ENCODE data around the gene TMEM201. TPM values are rescaled to one million over a fixed set of nuclear protein-coding genes. Genes with fewer than 3 reads are reported as not detected.

The TMEM201 gene
- total and polyA plus RNA-seq, 2 of the 4 experiments (the other 2 are of a cell fraction) = 1.3 to 8.7 TPM

DNA sequence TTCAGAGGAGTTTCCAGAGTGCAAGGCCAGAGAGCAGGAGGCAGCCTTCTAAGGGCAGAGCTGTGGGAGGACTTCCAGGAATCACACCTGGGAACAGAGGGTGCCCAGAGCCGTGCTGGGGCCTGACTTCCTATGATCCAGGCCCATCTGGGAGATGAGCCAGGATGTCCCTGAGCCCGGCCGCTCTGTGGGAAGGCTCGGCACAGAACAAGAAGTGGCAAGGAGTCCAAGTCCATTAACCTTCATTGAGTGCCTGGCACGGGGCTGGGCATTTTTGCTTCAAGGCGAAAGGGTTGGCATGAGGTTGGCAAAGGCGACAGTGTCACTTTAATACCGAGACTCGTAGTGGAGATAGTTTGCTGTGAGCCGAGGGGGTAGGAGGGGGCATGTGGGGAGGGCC, 18.2 kb downstream of the TMEM201 start:
- Histone ChIP-seq H3K56ac (ENCODE audit: extremely low read depth, insufficient read depth, low read length) (no peak overlapping the region), H2AK5ac (ENCODE audit: low read depth, low read length) (no peak overlapping the region), H3K4me1 (ENCODE audit: control insufficient read depth, insufficient read depth, low read length) (no peaks in the 10 kb centered on the region; the same call in 1 of the 2 replicates), H4K91ac (ENCODE audit: insufficient read depth, low read depth, low read length) (no peak overlapping the region), H2AK9ac (replicated peaks; ENCODE audit: low read depth, low read length, poor library complexity) (no peak overlapping the region), H3K14ac (replicated peaks; ENCODE audit: low read depth, low read length) (no peak overlapping the region), H3K9me1 (ENCODE audit: insufficient read depth, low read length) (no peaks in the 10 kb centered on the region), H2BK5ac (ENCODE audit: low read depth, low read length, poor library complexity, severe bottlenecking) (no peak overlapping the region), H2BK15ac (ENCODE audit: low read depth, low read length) (no peak overlapping the region), H3K4ac (ENCODE audit: low read depth, low read length) (no peak overlapping the region), H3K27me3 (ENCODE audit: control insufficient read depth, insufficient read depth, low read length) (no peaks in the 10 kb centered on the region), H3K27ac (ENCODE audit: insufficient read depth, low read length) (no peak overlapping the region), H3K18ac (ENCODE audit: low read depth, low read length) (no peak overlapping the region), H4K8ac (ENCODE audit: low read depth in 2 of 2, low read length in 2 of 2) (no peak overlapping the region), H2BK120ac (ENCODE audit: low read depth, low read length) (no peak overlapping the region), H4K20me1 (ENCODE audit: insufficient read depth, low read length) (no peaks in the 10 kb centered on the region; the same call in 1 of the 2 replicates), H3K4me2 (ENCODE audit: low read depth, low read length) (no peak overlapping the region), H3K79me1 (ENCODE audit: low read depth in 1 of 2, low read length in 2 of 2) (no peaks in the 10 kb centered on the region), H2AFZ (replicated peaks; ENCODE audit: low read length, poor library complexity) (no peak overlapping the region), H2BK20ac (ENCODE audit: low read depth, low read length) (no peak overlapping the region), H4K5ac (ENCODE audit: low read depth, low read length) (no peak overlapping the region), H3K9ac (ENCODE audit: low read depth, low read length) (no peak overlapping the region), H3K4me3 (ENCODE audit: insufficient read depth, low read depth, low read length) (no peak overlapping the region), H3K23ac (ENCODE audit: low read depth, low read length) (no peak overlapping the region), H3K36me3 (ENCODE audit: control insufficient read depth, insufficient read depth, low read length) (peaks cover 24% of the 10 kb centered on the region), H3K9me3 (ENCODE audit: control insufficient read depth, insufficient read depth, low read length) (no peaks in the 10 kb centered on the region)
- BruUV-seq (replicated peaks) = no TSS peak
- TF ChIP-seq MAZ (IDR thresholded peaks at IDR 0.05; ENCODE audit: borderline replicate concordance, low read depth, low read length) = no peak
- TF ChIP-seq MAFK (IDR thresholded peaks at IDR 0.05; ENCODE audit: low read depth, low read length) = no peak
- TF ChIP-seq CHD1 (IDR thresholded peaks at IDR 0.05; ENCODE audit: low read depth, low read length) = no peak
- no peak for TF ChIP-seq CEBPB (IDR thresholded peaks at IDR 0.05; ENCODE audit: low read depth, low read length)
- TF ChIP-seq, protein P1, sequence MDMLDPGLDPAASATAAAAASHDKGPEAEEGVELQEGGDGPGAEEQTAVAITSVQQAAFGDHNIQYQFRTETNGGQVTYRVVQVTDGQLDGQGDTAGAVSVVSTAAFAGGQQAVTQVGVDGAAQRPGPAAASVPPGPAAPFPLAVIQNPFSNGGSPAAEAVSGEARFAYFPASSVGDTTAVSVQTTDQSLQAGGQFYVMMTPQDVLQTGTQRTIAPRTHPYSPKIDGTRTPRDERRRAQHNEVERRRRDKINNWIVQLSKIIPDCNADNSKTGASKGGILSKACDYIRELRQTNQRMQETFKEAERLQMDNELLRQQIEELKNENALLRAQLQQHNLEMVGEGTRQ (IDR thresholded peaks at IDR 0.05; ENCODE audit: low read depth, low read length) = no peak
- TF ChIP-seq NFE2L2 (IDR thresholded peaks at IDR 0.05; ENCODE audit: low read depth, low read length) = no peak
- TF ChIP-seq, protein P2, sequence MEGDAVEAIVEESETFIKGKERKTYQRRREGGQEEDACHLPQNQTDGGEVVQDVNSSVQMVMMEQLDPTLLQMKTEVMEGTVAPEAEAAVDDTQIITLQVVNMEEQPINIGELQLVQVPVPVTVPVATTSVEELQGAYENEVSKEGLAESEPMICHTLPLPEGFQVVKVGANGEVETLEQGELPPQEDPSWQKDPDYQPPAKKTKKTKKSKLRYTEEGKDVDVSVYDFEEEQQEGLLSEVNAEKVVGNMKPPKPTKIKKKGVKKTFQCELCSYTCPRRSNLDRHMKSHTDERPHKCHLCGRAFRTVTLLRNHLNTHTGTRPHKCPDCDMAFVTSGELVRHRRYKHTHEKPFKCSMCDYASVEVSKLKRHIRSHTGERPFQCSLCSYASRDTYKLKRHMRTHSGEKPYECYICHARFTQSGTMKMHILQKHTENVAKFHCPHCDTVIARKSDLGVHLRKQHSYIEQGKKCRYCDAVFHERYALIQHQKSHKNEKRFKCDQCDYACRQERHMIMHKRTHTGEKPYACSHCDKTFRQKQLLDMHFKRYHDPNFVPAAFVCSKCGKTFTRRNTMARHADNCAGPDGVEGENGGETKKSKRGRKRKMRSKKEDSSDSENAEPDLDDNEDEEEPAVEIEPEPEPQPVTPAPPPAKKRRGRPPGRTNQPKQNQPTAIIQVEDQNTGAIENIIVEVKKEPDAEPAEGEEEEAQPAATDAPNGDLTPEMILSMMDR (conservative IDR thresholded peaks at IDR 0.05; ENCODE audit: low read depth, low read length) = no peak
- no peak for TF ChIP-seq RCOR1 (IDR thresholded peaks at IDR 0.05; ENCODE audit: insufficient replicate concordance, low read length)
- 60% methylated on average over 3 of the region's 10 CpGs; no CpG with 5 or more reads in 1 of the 2 experiments for WGBS, 2 experiments (ENCODE audit: extremely low coverage in 2 of 2, insufficient read length in 1 of 2)
- dilution Hi-C loops (cut with HindIII; ENCODE audit: low sequenced_read_pairs, unreplicated experiment) (no loop called here), intact Hi-C loops (cut with micrococcal nuclease) (no loop called here), in situ Hi-C loops (cut with MboI; ENCODE audit: low sequenced_read_pairs) (no loop called here)
- CTCF ChIA-PET = no interaction called here
- ATAC-seq (ENCODE audit: low read depth) (no peak), DNase-seq (no peak)
- POLR2A ChIA-PET (ENCODE audit: unreplicated experiment) = no interaction called here

Data from IMR-90 (cell line).